GM12891 (cell line): ENCODE results near the gene IGFL3.

Experiments
- PAX5 ChIP-seq: IDR thresholded peaks from 2 replicates; pipeline ENCODE4 v1.6.1; 2011; ENCODE audit warnings: low read length, moderate library complexity, mild to moderate bottlenecking; ENCODE audit not compliant: insufficient read depth, severe bottlenecking
- POLR2A ChIP-seq: IDR thresholded peaks from 2 replicates; pipeline ENCODE4 v1.6.1; 2011; ENCODE audit warnings: low read depth, low read length, control low read depth
- POLR2AphosphoS5 ChIP-seq: IDR thresholded peaks from 2 replicates; pipeline ENCODE4 v1.6.1; 2011; ENCODE audit warnings: low read depth, low read length, control low read depth
- POU2F2 ChIP-seq: IDR thresholded peaks from 2 replicates; pipeline ENCODE4 v1.6.1; 2011; ENCODE audit warnings: low read depth, mild to moderate bottlenecking, control low read depth, low read length, moderate library complexity
- TAF1 ChIP-seq: IDR thresholded peaks from 2 replicates; pipeline ENCODE4 v1.6.1; 2011; ENCODE audit warnings: low read depth, low read length, control low read depth

DNA sequence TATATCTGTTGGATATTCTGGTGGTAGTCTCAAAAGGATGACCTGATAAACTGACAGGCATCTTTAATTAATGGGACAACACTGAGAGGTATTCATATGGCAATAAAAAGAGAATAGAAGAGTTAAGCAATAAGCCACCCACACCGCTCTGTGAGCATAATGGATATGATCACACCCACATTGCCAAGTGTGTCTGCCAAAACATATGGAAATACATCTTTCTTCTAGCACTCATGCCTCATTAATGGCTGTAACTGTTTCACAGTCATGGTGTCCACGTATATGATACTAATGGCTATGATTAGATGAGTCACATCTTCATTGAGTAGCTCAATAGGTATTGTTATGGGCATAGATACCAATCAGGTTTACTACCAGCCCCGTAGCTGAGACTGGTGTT lies 13.1 kb downstream of the IGFL3 start:
- TF ChIP-seq POLR2A (no peak), PAX5 (no peak), POLR2AphosphoS5 (no peak), POU2F2 (no peak), TAF1 (no peak)
